Chondrocyte (in vitro differentiated cells): ENCODE measurements around the gene CCDC40. TPM values are rescaled to one million over a fixed set of nuclear protein-coding genes. Genes with fewer than 3 reads are reported as not detected.

Experiments used
- DNase-seq: peaks from one replicate; pipeline ENCODE4 v3.0.0; 2021; ENCODE audit warnings: mixed read lengths, low spot score
- H3K27ac Mint-ChIP-seq: one replicate; pipeline ENCODE4 v1.8.0; 2021; ENCODE audit warnings: mild to moderate bottlenecking, moderate library complexity, mixed read lengths; ENCODE audit not compliant: unreplicated experiment
- H3K27me3 Mint-ChIP-seq: 2 replicates; pipeline ENCODE4 v1.8.0; 2021; ENCODE audit warnings: low read depth, mixed read lengths
- H3K36me3 Mint-ChIP-seq: 2 replicates; pipeline ENCODE4 v1.8.0; 2021; ENCODE audit warnings: low read depth, mixed read lengths
- H3K4me1 Mint-ChIP-seq: 2 replicates; pipeline ENCODE4 v1.8.0; 2021; ENCODE audit warnings: low read depth, mild to moderate bottlenecking, mixed read lengths
- H3K4me3 Mint-ChIP-seq: one replicate; pipeline ENCODE4 v1.8.0; 2021; ENCODE audit warnings: mild to moderate bottlenecking, moderate library complexity, mixed read lengths; ENCODE audit not compliant: unreplicated experiment
- H3K9me3 Mint-ChIP-seq: 2 replicates; pipeline ENCODE4 v1.8.0; 2021; ENCODE audit warnings: low read depth, mixed read lengths
- CTCF ChIP-seq: fragments of 200-600 bp; sonication (generic); IDR thresholded peaks from 2 replicates; pipeline ENCODE4 v1.5.0; 2021; ENCODE audit warnings: antibody characterized with exemption, mild to moderate bottlenecking, moderate library complexity
- total RNA-seq: library from RNA; stranded (reverse); gene quantifications from 3 replicates; pipeline ENCODE4 v1.2.1, GENCODE V29; 2021

The CCDC40 gene
- total RNA-seq, 1 donor from 2014 or later, result 5.8 TPM

- TF ChIP-seq CTCF, result no peak
- DNase-seq, result no peak
- Mint-ChIP-seq H3K9me3 (no peaks in the 10 kb centered on the region), H3K27ac (no peak overlapping the region), H3K4me1 (peaks cover 14% of the 10 kb centered on the region), H3K4me3 (no peak overlapping the region), H3K36me3 (no peaks in the 10 kb centered on the region), H3K27me3 (no peaks in the 10 kb centered on the region)
Observed at GRCh38 chr17:80099291-80100034, 63.0 kb downstream of the CCDC40 start.

GRCh38 chr17:80100035-80100323 is 63.5 kb downstream of the CCDC40 start:
- no peak for TF ChIP-seq CTCF
- peaks cover 14% of the 10 kb centered on the region for H3K4me1 Mint-ChIP-seq
- no peak for DNase-seq
- H3K27me3 Mint-ChIP-seq, result no peaks in the 10 kb centered on the region
- H3K36me3 Mint-ChIP-seq, result no peaks in the 10 kb centered on the region
- no peaks in the 10 kb centered on the region for H3K9me3 Mint-ChIP-seq
- H3K27ac Mint-ChIP-seq, result no peak overlapping the region
- H3K4me3 Mint-ChIP-seq, result no peak overlapping the region

GRCh38 chr17:80101011-80101945 is 64.8 kb downstream of the CCDC40 start, which contains the start of gene GAA:
TSS of gene GAA (plus strand) at chr17:80101581. CDS start at chr17:80104587, 3,006 bp downstream.
- peak within 1 kb of the TSS; percentile 89 for H3K4me3 Mint-ChIP-seq
- H3K27me3 Mint-ChIP-seq, result no peaks in the 10 kb centered on the region
- TF ChIP-seq CTCF, result peak; percentile 94
- no peaks in the 10 kb centered on the region for H3K9me3 Mint-ChIP-seq
- peak within 1 kb of the TSS; percentile 90 for H3K27ac Mint-ChIP-seq
- H3K36me3 Mint-ChIP-seq, result no peaks in the 10 kb centered on the region
- peaks cover 14% of the 10 kb centered on the region for H3K4me1 Mint-ChIP-seq
- no peak for DNase-seq

GRCh38 chr17:80101946-80102663 is 65.7 kb downstream of the CCDC40 start:
- Mint-ChIP-seq H3K27ac (peak overlapping the region; percentile 57), H3K9me3 (no peaks in the 10 kb centered on the region), H3K4me1 (peaks cover 14% of the 10 kb centered on the region), H3K4me3 (peak overlapping the region; percentile 89), H3K27me3 (no peaks in the 10 kb centered on the region), H3K36me3 (no peaks in the 10 kb centered on the region)
- no peak for TF ChIP-seq CTCF
- DNase-seq, result no peak
